Measurements from ENCODE around the gene INKA2. TPM values are rescaled to one million over a fixed set of nuclear protein-coding genes. Genes with fewer than 3 reads are reported as not detected.

INKA2 gene
- total and polyA plus RNA-seq, 3 donors from 2014 or later = 6.7 to 8.5 (median 8.3) TPM

DNA sequence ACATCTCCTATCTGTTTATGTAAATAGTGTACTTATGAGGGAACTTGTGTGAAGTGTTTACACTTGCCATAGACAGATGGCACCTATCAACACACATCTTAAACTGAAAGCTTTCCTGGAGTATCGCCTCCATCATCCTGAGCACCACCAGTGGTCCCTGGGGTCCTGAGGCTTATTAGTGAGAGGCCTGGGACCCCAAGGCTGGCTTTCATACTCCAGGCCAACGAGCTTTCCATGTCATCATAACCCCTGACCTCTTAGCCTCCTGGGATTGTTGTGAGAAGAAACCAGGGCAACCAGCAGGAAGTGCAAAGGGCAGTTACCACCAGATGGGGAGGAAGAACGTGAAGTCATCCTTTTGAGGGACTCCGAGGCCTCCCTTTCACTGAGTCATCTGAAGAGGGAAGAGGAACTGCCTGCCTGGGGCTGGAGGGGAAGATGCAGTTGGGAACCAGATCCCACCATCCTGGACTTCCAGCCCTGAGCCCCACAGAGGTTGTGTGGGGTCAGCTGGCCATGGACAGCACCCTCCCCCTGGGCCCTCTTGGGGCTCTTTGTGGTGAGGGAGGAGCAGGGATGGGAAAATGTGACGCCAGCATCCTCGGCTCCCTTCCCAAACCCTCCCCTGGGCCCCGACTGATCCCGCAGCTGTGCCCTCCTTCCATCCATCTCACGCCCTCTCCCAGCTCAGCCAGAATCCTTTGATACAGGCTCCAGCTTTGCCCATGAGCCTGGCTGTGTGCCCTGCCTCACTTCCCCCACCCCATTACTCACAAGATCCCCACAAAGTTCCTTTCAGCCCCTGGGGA lies 5.8 kb downstream of the INKA2 start:
- Histone ChIP-seq H3K36me3 (ENCODE audit: low read depth, missing control alignments) (no peaks in the 10 kb centered on the region), H3K4me3 (no peak overlapping the region), H3K27me3 (no peaks in the 10 kb centered on the region), H3K9me3 (no peaks in the 10 kb centered on the region), H3K4me1 (peaks cover 48% of the 10 kb centered on the region), H3K27ac (no peak overlapping the region)
- TF ChIP-seq POLR2A (IDR thresholded peaks at IDR 0.05) = no peak
- TF ChIP-seq, protein P1, sequence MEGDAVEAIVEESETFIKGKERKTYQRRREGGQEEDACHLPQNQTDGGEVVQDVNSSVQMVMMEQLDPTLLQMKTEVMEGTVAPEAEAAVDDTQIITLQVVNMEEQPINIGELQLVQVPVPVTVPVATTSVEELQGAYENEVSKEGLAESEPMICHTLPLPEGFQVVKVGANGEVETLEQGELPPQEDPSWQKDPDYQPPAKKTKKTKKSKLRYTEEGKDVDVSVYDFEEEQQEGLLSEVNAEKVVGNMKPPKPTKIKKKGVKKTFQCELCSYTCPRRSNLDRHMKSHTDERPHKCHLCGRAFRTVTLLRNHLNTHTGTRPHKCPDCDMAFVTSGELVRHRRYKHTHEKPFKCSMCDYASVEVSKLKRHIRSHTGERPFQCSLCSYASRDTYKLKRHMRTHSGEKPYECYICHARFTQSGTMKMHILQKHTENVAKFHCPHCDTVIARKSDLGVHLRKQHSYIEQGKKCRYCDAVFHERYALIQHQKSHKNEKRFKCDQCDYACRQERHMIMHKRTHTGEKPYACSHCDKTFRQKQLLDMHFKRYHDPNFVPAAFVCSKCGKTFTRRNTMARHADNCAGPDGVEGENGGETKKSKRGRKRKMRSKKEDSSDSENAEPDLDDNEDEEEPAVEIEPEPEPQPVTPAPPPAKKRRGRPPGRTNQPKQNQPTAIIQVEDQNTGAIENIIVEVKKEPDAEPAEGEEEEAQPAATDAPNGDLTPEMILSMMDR (IDR thresholded peaks at IDR 0.05) = no peak
- WGBS, 2 donors = 53 to 73% methylated on average over 6 to 9 of the region's 9 CpGs
- no peak for DNase-seq
- intact Hi-C loops (cut with DNase I; ENCODE audit: low total_unique reads) = no loop called here

DNA sequence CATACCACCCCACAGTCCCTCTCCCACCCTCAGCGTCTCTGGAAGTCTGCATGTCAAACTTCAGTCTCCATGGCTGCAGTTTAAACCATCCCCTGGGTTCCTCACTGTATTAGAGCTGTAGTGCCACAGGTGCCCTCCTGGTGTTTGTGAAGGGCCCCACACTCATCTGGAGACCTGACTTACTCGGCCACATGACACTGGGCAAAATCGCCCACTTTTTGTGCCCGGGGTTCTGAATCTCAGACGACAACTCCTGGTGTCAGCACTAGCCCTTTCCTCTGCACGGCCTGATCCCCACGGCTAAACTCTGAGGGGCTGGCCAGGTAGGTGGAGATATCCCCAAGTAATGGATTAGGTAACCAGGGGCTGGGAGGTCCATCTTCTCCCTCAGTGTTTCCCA lies 6.5 kb downstream of the INKA2 start:
- Histone ChIP-seq H3K36me3 (ENCODE audit: low read depth, missing control alignments) (no peaks in the 10 kb centered on the region), H3K4me1 (peaks cover 44% of the 10 kb centered on the region), H3K27ac (no peak overlapping the region), H3K27me3 (no peaks in the 10 kb centered on the region), H3K9me3 (no peaks in the 10 kb centered on the region), H3K4me3 (no peak overlapping the region)
- intact Hi-C loops (cut with DNase I; ENCODE audit: low total_unique reads) = no loop called here
- no peak for TF ChIP-seq POLR2A (IDR thresholded peaks at IDR 0.05)
- no peak for DNase-seq
- 94 to 95% methylated on average over 7 of the region's 7 CpGs for WGBS, 2 donors

DNA sequence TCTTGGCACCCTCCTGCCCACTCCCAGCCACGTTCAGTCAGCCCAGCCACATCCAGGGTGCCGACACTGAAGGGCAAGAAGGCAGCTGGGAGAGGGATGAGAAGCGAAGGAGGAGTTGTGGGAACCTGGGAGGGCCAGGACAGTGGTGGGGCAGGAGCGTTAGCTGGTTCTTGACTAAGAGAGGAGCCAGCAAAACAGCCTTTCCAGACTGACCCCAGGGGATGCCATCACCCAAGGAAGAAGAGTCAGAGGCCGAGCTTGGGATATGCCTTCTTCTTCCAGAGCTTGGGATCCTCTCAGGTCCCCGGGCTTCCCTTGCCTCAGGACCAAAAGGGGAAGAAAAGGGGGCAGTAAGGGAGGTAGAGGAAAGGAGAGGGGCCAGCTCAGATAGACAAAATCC lies 7.2 kb downstream of the INKA2 start:
- no peaks in the 10 kb centered on the region for H3K27me3 ChIP-seq
- H3K4me1 ChIP-seq = peaks cover 37% of the 10 kb centered on the region
- no peak overlapping the region for H3K27ac ChIP-seq
- intact Hi-C loops (cut with DNase I; ENCODE audit: low total_unique reads) = no loop called here
- no peak overlapping the region for H3K4me3 ChIP-seq
- no peaks in the 10 kb centered on the region for H3K9me3 ChIP-seq
- no peak for DNase-seq
- TF ChIP-seq, protein P1 (IDR thresholded peaks at IDR 0.05) = no peak
- TF ChIP-seq POLR2A (IDR thresholded peaks at IDR 0.05) = no peak
- 79 to 84% methylated on average over 6 of the region's 6 CpGs for WGBS, 2 donors
- H3K36me3 ChIP-seq (ENCODE audit: low read depth, missing control alignments) = no peaks in the 10 kb centered on the region

DNA sequence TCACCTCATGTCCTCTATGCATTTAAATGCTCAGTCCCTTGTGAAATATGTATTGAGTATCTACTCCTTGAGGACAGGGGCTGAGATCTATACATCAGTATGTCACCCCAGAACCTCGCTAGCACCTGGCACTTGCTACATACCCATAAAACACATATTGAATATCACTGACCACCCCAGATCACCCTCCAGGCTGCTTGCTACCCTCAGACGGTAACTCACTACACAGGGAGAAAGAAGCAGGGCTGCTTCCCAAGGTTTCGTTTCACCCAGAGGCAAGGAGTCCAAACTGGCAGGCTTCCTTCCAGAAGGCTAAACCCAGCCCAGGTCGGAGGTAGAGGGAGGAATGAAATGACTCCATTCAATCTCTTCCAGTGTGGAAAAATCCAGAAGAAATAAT lies 8.5 kb downstream of the INKA2 start:
- TF ChIP-seq POLR2A (IDR thresholded peaks at IDR 0.05) = no peak
- TF ChIP-seq, protein P1 (IDR thresholded peaks at IDR 0.05) = no peak
- Histone ChIP-seq H3K27ac (no peak overlapping the region), H3K4me3 (no peak overlapping the region), H3K9me3 (no peaks in the 10 kb centered on the region), H3K4me1 (peaks cover 25% of the 10 kb centered on the region), H3K27me3 (no peaks in the 10 kb centered on the region), H3K36me3 (ENCODE audit: low read depth, missing control alignments) (no peaks in the 10 kb centered on the region)
- intact Hi-C loops (cut with DNase I; ENCODE audit: low total_unique reads) = no loop called here
- 89 to 92% methylated on average over 4 of the region's 4 CpGs for WGBS, 2 donors
- no peak for DNase-seq

DNA sequence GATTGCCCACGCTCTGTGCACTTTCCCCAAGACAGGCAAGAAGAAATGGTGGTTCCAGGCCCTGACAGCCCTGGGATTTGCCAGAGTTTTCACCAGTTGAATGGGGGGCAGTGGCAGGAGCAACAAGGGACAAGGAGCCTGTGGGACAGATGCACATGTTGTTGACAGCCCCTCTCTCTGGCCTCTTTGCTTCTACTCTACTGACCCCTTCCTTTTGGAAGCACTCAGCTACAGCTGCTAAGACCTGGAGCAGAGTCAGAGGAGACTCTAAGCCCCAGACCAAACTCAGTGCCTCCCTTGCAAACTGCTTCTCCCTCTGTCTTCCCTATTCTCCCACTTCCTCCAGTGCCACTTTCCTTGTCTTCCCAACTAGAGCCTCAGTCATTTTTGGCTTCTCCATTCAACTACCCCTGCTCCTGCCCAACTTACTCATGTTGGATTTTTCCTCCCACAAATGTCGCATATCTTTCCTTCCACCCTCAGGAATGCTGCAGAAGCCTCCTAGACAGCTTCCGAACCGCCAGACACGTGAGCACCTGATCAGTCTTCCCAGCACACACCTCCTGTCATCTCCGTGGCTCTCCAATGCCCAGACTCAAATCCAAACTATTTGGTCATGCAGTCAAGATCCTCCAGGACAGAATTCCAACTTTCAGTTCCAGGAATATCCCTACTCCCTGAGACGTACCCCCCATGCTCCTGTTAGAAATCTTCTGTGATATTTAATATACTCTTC lies 9.1 kb downstream of the INKA2 start:
- DNase-seq = no peak
- 70 to 75% methylated on average over 7 of the region's 7 CpGs for WGBS, 2 donors
- Histone ChIP-seq H3K4me3 (no peak overlapping the region), H3K27me3 (no peaks in the 10 kb centered on the region), H3K9me3 (no peaks in the 10 kb centered on the region), H3K27ac (no peak overlapping the region), H3K36me3 (ENCODE audit: low read depth, missing control alignments) (no peaks in the 10 kb centered on the region), H3K4me1 (peaks cover 22% of the 10 kb centered on the region)
- TF ChIP-seq, protein P1 (IDR thresholded peaks at IDR 0.05) = no peak
- TF ChIP-seq POLR2A (IDR thresholded peaks at IDR 0.05) = no peak
- intact Hi-C loops (cut with DNase I; ENCODE audit: low total_unique reads) = no loop called here
